Measurements from ENCODE around the gene NDUFAF2.
"Not testable (repeated sequence)": the region's sequence is repeated elsewhere in the genome, so short reads cannot be mapped to it uniquely, and the experiment has no call there.

Gene NDUFAF2

DNA sequence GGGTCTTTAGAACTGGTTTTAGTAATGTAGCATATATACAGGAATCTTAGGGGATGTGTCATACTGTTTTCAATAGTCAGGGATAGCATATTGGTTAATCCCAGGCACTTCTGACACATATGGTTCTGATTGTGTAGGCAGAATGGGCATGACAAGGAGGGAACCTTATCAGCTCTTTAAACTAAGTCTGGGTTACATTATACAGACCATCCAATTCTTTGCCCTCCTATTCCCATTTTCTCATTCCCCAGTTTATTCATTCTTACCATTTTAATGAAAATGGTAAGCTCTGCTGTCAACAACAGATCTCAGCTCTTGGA, 85.1 kb downstream of the NDUFAF2 start:
- Histone ChIP-seq H3K9ac (ENCODE audit: low read depth, low read length, poor library complexity) (no peak overlapping the region), H2BK120ac (ENCODE audit: low read depth, low read length) (no peak overlapping the region), H3K4me2 (ENCODE audit: insufficient read depth, low read length, poor library complexity, severe bottlenecking) (no peak overlapping the region), H3K9me3 (replicated peaks in 1 of 2; ENCODE audit: control insufficient read depth in 2 of 2, insufficient read depth in 1 of 2, low read depth in 1 of 2, low read length in 2 of 2) (no peaks in the 10 kb centered on the region), H2BK5ac (ENCODE audit: low read length) (no peak overlapping the region), H3K27ac (replicated peaks; ENCODE audit: low read length) (no peak overlapping the region), H2BK15ac (ENCODE audit: low read length) (no peak overlapping the region), H3K18ac (ENCODE audit: low read length) (no peak overlapping the region), H3K36me3 (replicated peaks in 1 of 2; ENCODE audit: control insufficient read depth in 2 of 2, insufficient read depth in 2 of 2, low read length in 2 of 2) (no peaks in the 10 kb centered on the region), H2BK12ac (ENCODE audit: low read length) (no peak overlapping the region), H3K27me3 (ENCODE audit: control insufficient read depth in 3 of 3, insufficient read depth in 3 of 3, low read depth in 1 of 3, low read length in 3 of 3) (peaks cover 0 to 2% (median 0%) of the 10 kb centered on the region in 3 experiments), H4K91ac (ENCODE audit: low read depth, low read length, poor library complexity) (no peak overlapping the region), H3K4me3 (ENCODE audit: low read length in 2 of 2) (no peak overlapping the region), H3K14ac (ENCODE audit: low read length) (no peak overlapping the region), H3K4ac (ENCODE audit: low read length) (no peak overlapping the region), H3K4me1 (ENCODE audit: control insufficient read depth in 2 of 2, insufficient read depth in 1 of 2, low read depth in 1 of 2, low read length in 2 of 2) (peaks cover 0 to 3% of the 10 kb centered on the region in 2 donors), H2AFZ (ENCODE audit: low read length) (no peak overlapping the region), H3K23ac (ENCODE audit: low read depth, low read length, poor library complexity) (no peak overlapping the region), H4K8ac (ENCODE audit: low read depth, low read length) (no peak overlapping the region), H2AK5ac (ENCODE audit: low read depth, low read length) (no peak overlapping the region), H3K79me1 (ENCODE audit: low read depth, low read length) (no peaks in the 10 kb centered on the region)
- no peak for DNase-seq (ENCODE audit: low spot score)

DNA sequence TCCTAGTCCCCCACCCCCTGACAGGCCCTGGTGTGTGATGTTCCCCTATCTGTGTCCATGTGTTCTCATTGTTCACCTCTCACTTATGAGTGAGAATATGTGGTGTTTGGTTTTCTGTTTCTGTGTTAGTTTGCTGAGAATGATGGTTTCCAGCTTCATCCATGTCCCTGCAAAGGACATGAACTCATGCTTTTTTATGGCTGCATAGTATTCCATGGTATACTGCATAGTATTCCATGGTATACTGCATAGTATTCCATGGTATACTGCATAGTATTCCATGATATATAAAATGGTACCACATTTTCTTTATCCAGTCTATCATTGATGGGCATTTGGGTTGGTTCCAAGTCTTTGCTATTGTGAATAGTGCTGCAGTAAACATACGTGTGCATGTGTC, 86.3 kb downstream of the NDUFAF2 start:
- H4K91ac ChIP-seq (ENCODE audit: low read depth, low read length, poor library complexity); H3K14ac ChIP-seq (ENCODE audit: low read length); H2BK12ac ChIP-seq (ENCODE audit: low read length); H2BK120ac ChIP-seq (ENCODE audit: low read depth, low read length); H3K9ac ChIP-seq (ENCODE audit: low read depth, low read length, poor library complexity); H2BK5ac ChIP-seq (ENCODE audit: low read length); H3K79me1 ChIP-seq (ENCODE audit: low read depth, low read length); H2BK15ac ChIP-seq (ENCODE audit: low read length); H3K4ac ChIP-seq (ENCODE audit: low read length); H3K4me3 ChIP-seq (ENCODE audit: low read length in 2 of 2); DNase-seq (ENCODE audit: low spot score); H3K23ac ChIP-seq (ENCODE audit: low read depth, low read length, poor library complexity); H3K18ac ChIP-seq (ENCODE audit: low read length); H3K4me2 ChIP-seq (ENCODE audit: insufficient read depth, low read length, poor library complexity, severe bottlenecking); H3K27me3 ChIP-seq (ENCODE audit: control insufficient read depth in 3 of 3, insufficient read depth in 3 of 3, low read depth in 1 of 3, low read length in 3 of 3); H4K8ac ChIP-seq (ENCODE audit: low read depth, low read length); H3K36me3 ChIP-seq (replicated peaks in 1 of 2; ENCODE audit: control insufficient read depth in 2 of 2, insufficient read depth in 2 of 2, low read length in 2 of 2); H3K27ac ChIP-seq (replicated peaks; ENCODE audit: low read length); H2AK5ac ChIP-seq (ENCODE audit: low read depth, low read length); H2AFZ ChIP-seq (ENCODE audit: low read length); H3K4me1 ChIP-seq (ENCODE audit: control insufficient read depth in 2 of 2, insufficient read depth in 1 of 2, low read depth in 1 of 2, low read length in 2 of 2); H3K9me3 ChIP-seq (replicated peaks in 1 of 2; ENCODE audit: control insufficient read depth in 2 of 2, insufficient read depth in 1 of 2, low read depth in 1 of 2, low read length in 2 of 2): not testable (repeated sequence)
- WGBS, 2 donors (ENCODE audit: extremely low coverage in 2 of 2, insufficient read length in 2 of 2, insufficient replicate concordance in 1 of 2), result no CpG with 5 or more reads among the region's 1 CpG

DNA sequence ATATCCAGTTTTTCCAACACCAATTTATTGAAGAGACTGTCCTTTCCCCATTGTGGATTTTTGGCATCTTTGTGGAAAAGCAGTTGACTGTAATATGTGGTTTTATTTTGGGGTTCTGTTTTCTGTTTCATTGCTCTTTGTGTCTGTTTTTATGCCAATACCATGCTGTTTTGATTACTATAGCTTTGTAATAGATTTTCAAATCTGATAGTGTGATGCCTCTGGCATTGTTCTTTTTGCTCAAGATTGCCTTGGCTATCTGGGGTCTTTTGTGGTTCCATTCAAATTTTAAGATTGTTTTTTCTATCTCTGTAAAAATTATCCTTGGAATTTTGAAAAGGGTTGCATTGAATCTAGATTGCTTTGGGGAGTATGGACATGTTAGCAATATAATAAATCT, 99.5 kb downstream of the NDUFAF2 start:
- Histone ChIP-seq H3K27me3 (ENCODE audit: control insufficient read depth in 3 of 3, insufficient read depth in 3 of 3, low read depth in 1 of 3, low read length in 3 of 3) (no peaks in the 10 kb centered on the region), H2BK120ac (ENCODE audit: low read depth, low read length) (no peak overlapping the region), H3K14ac (ENCODE audit: low read length) (no peak overlapping the region)

DNA sequence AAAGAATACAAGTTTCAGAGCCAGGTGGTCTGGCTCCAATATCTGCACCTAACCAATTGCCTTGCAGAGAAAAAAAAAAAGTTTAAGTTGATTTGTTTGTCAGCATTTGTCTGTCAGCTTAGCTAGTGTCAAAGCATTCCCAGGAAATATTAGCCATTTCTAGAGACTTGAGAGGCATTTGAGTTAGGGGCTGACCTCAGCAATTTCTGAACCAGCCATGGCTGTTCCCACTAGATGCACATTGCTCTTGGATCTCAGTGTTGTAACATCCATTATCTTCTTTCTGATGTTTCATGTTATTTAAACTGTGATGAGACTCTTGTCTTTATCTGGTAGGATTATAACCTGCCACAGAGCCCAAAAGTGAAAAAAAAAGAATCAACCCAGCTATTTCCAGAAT, 102.3 kb downstream of the NDUFAF2 start:
- no peak overlapping the region for H4K91ac ChIP-seq (ENCODE audit: low read depth, low read length, poor library complexity)
- peaks cover 0 to 6% of the 10 kb centered on the region in 2 donors for H3K4me1 ChIP-seq (ENCODE audit: control insufficient read depth in 2 of 2, insufficient read depth in 1 of 2, low read depth in 1 of 2, low read length in 2 of 2)
- H3K18ac ChIP-seq (ENCODE audit: low read length), result no peak overlapping the region
- peaks cover 2% of the 10 kb centered on the region for H3K79me1 ChIP-seq (ENCODE audit: low read depth, low read length)
- H2BK15ac ChIP-seq (ENCODE audit: low read length), result no peak overlapping the region
- no peak overlapping the region for H2BK12ac ChIP-seq (ENCODE audit: low read length)
- H2AK5ac ChIP-seq (ENCODE audit: low read depth, low read length), result no peak overlapping the region
- no peak overlapping the region for H3K23ac ChIP-seq (ENCODE audit: low read depth, low read length, poor library complexity)
- H2BK5ac ChIP-seq (ENCODE audit: low read length), result no peak overlapping the region
- no peak overlapping the region for H3K4me3 ChIP-seq (ENCODE audit: low read length in 2 of 2)
- H3K27me3 ChIP-seq (ENCODE audit: control insufficient read depth in 3 of 3, insufficient read depth in 3 of 3, low read depth in 1 of 3, low read length in 3 of 3), result no peaks in the 10 kb centered on the region
- H3K14ac ChIP-seq (ENCODE audit: low read length), result no peak overlapping the region
- H3K27ac ChIP-seq (replicated peaks; ENCODE audit: low read length), result no peak overlapping the region
- H3K4ac ChIP-seq (ENCODE audit: low read length), result no peak overlapping the region
- H4K8ac ChIP-seq (ENCODE audit: low read depth, low read length), result no peak overlapping the region
- no peak overlapping the region for H2AFZ ChIP-seq (ENCODE audit: low read length)
- H3K9me3 ChIP-seq (replicated peaks in 1 of 2; ENCODE audit: control insufficient read depth in 2 of 2, insufficient read depth in 1 of 2, low read depth in 1 of 2, low read length in 2 of 2), result peaks cover 0 to 11% of the 10 kb centered on the region in 2 donors
- H3K4me2 ChIP-seq (ENCODE audit: insufficient read depth, low read length, poor library complexity, severe bottlenecking), result no peak overlapping the region
- no peak for DNase-seq (ENCODE audit: low spot score)
- no peak overlapping the region for H3K9ac ChIP-seq (ENCODE audit: low read depth, low read length, poor library complexity)
- H2BK120ac ChIP-seq (ENCODE audit: low read depth, low read length), result no peak overlapping the region
- no peaks in the 10 kb centered on the region for H3K36me3 ChIP-seq (replicated peaks in 1 of 2; ENCODE audit: control insufficient read depth in 2 of 2, insufficient read depth in 2 of 2, low read length in 2 of 2)

More for the DNA sequence above, 99.5 kb downstream of the NDUFAF2 start:
- no peak overlapping the region for H3K4me3 ChIP-seq (ENCODE audit: low read length in 2 of 2)
- no peak overlapping the region for H2AK5ac ChIP-seq (ENCODE audit: low read depth, low read length)
- no peak overlapping the region for H3K9ac ChIP-seq (ENCODE audit: low read depth, low read length, poor library complexity)
- no peak overlapping the region for H2BK15ac ChIP-seq (ENCODE audit: low read length)
- H2BK12ac ChIP-seq (ENCODE audit: low read length), result no peak overlapping the region
- no peak overlapping the region for H3K23ac ChIP-seq (ENCODE audit: low read depth, low read length, poor library complexity)
- H3K36me3 ChIP-seq (replicated peaks in 1 of 2; ENCODE audit: control insufficient read depth in 2 of 2, insufficient read depth in 2 of 2, low read length in 2 of 2), result no peaks in the 10 kb centered on the region
- H3K4me2 ChIP-seq (ENCODE audit: insufficient read depth, low read length, poor library complexity, severe bottlenecking), result no peak overlapping the region
- no peak overlapping the region for H4K8ac ChIP-seq (ENCODE audit: low read depth, low read length)
- H3K4ac ChIP-seq (ENCODE audit: low read length), result no peak overlapping the region
- no peaks in the 10 kb centered on the region for H3K4me1 ChIP-seq (ENCODE audit: control insufficient read depth in 2 of 2, insufficient read depth in 1 of 2, low read depth in 1 of 2, low read length in 2 of 2)
- peaks cover 0 to 11% of the 10 kb centered on the region in 2 donors for H3K9me3 ChIP-seq (replicated peaks in 1 of 2; ENCODE audit: control insufficient read depth in 2 of 2, insufficient read depth in 1 of 2, low read depth in 1 of 2, low read length in 2 of 2)
- DNase-seq (ENCODE audit: low spot score), result no peak
- peaks cover 2% of the 10 kb centered on the region for H3K79me1 ChIP-seq (ENCODE audit: low read depth, low read length)
- H2BK5ac ChIP-seq (ENCODE audit: low read length), result no peak overlapping the region
- no peak overlapping the region for H3K18ac ChIP-seq (ENCODE audit: low read length)
- no peak overlapping the region for H3K27ac ChIP-seq (replicated peaks; ENCODE audit: low read length)
- H4K91ac ChIP-seq (ENCODE audit: low read depth, low read length, poor library complexity), result no peak overlapping the region
- H2AFZ ChIP-seq (ENCODE audit: low read length), result no peak overlapping the region
